ENCODE measurements around the gene ALG2. TPM values are rescaled to one million over a fixed set of nuclear protein-coding genes. Genes with fewer than 3 reads are reported as not detected.
A peak's percentile ranks its signal among the peaks of the same experiment; 100 is the strongest.

Gene ALG2
- total and polyA plus RNA-seq, 2 of the 13 experiments (the other 11 are each of a cell fraction or from before 2014, with no cell fraction given), result 46.2 to 49.0 TPM

DNA sequence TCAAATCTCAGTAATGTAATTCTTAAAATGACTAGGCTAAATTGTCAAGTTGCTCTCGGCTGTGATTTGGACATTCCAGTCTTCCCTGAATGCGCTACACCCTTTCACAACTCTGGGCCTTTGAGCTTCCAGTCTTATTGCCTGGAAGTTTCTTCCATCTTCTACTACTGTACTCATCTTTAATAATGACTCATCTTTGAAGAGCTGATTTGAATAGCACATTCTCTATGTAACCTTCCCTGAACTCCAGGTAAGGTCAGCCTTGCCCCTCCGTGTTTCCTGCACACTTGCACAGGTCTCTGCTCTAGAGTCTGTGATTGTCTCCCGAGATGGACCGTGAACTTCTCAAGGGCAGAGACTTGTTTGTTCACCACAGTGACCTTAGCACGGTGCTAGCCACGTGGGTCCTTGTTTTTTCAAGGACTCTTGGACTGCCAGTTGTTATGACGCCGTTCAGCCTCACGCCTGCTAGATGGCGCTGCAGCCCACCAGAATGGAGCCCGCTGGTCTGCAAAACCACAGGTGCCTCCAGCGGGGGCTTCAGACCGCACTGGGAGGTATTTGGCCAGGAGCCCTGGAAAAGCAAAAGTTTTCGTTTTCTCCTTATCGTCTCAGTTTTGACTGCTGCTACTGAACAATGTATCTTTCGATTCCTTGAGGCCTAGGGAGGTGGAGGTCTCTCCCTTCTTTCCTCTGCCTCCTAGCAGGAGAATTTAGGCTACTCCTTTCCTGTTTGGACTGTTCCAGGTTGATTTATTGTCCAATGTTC, 44.7 kb upstream of the ALG2 start (continued):
- TF ChIP-seq, protein P1, sequence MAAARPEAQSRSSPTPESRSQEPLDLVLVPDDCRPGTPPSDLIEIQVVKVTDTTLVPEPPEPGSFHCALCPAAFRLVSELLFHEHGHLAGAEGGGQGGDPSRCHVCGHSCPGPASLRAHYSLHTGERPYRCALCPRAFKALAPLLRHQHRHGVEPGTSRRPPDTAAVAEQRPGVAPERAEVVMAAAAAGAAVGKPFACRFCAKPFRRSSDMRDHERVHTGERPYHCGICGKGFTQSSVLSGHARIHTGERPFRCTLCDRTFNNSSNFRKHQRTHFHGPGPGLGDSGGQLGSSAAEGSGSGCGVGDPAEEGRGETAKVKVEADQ (CRISPR knock-in tag; IDR thresholded peaks at IDR 0.05; ENCODE audit: borderline replicate concordance), result no peak
- TF ChIP-seq, protein P2, sequence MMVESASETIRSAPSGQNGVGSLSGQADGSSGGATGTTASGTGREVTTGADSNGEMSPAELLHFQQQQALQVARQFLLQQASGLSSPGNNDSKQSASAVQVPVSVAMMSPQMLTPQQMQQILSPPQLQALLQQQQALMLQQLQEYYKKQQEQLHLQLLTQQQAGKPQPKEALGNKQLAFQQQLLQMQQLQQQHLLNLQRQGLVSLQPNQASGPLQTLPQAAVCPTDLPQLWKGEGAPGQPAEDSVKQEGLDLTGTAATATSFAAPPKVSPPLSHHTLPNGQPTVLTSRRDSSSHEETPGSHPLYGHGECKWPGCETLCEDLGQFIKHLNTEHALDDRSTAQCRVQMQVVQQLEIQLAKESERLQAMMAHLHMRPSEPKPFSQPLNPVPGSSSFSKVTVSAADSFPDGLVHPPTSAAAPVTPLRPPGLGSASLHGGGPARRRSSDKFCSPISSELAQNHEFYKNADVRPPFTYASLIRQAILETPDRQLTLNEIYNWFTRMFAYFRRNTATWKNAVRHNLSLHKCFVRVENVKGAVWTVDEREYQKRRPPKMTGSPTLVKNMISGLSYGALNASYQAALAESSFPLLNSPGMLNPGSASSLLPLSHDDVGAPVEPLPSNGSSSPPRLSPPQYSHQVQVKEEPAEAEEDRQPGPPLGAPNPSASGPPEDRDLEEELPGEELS (CRISPR knock-in tag; IDR thresholded peaks at IDR 0.05), result peak; percentile 63
- TF ChIP-seq, protein P3, sequence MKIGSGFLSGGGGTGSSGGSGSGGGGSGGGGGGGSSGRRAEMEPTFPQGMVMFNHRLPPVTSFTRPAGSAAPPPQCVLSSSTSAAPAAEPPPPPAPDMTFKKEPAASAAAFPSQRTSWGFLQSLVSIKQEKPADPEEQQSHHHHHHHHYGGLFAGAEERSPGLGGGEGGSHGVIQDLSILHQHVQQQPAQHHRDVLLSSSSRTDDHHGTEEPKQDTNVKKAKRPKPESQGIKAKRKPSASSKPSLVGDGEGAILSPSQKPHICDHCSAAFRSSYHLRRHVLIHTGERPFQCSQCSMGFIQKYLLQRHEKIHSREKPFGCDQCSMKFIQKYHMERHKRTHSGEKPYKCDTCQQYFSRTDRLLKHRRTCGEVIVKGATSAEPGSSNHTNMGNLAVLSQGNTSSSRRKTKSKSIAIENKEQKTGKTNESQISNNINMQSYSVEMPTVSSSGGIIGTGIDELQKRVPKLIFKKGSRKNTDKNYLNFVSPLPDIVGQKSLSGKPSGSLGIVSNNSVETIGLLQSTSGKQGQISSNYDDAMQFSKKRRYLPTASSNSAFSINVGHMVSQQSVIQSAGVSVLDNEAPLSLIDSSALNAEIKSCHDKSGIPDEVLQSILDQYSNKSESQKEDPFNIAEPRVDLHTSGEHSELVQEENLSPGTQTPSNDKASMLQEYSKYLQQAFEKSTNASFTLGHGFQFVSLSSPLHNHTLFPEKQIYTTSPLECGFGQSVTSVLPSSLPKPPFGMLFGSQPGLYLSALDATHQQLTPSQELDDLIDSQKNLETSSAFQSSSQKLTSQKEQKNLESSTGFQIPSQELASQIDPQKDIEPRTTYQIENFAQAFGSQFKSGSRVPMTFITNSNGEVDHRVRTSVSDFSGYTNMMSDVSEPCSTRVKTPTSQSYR (CRISPR knock-in tag; IDR thresholded peaks at IDR 0.05; ENCODE audit: borderline replicate concordance), result 0 out of 2 replicates have a peak, but pooled peaks have one; percentile 17
- TF ChIP-seq, protein P4, sequence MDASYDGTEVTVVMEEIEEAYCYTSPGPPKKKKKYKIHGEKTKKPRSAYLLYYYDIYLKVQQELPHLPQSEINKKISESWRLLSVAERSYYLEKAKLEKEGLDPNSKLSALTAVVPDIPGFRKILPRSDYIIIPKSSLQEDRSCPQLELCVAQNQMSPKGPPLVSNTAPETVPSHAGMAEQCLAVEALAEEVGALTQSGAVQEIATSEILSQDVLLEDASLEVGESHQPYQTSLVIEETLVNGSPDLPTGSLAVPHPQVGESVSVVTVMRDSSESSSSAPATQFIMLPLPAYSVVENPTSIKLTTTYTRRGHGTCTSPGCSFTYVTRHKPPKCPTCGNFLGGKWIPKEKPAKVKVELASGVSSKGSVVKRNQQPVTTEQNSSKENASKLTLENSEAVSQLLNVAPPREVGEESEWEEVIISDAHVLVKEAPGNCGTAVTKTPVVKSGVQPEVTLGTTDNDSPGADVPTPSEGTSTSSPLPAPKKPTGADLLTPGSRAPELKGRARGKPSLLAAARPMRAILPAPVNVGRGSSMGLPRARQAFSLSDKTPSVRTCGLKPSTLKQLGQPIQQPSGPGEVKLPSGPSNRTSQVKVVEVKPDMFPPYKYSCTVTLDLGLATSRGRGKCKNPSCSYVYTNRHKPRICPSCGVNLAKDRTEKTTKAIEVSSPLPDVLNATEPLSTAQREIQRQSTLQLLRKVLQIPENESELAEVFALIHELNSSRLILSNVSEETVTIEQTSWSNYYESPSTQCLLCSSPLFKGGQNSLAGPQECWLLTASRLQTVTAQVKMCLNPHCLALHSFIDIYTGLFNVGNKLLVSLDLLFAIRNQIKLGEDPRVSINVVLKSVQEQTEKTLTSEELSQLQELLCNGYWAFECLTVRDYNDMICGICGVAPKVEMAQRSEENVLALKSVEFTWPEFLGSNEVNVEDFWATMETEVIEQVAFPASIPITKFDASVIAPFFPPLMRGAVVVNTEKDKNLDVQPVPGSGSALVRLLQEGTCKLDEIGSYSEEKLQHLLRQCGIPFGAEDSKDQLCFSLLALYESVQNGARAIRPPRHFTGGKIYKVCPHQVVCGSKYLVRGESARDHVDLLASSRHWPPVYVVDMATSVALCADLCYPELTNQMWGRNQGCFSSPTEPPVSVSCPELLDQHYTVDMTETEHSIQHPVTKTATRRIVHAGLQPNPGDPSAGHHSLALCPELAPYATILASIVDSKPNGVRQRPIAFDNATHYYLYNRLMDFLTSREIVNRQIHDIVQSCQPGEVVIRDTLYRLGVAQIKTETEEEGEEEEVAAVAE (CRISPR knock-in tag; IDR thresholded peaks at IDR 0.05; ENCODE audit: borderline replicate concordance), result peak; percentile 32; the same call in 1 of the 2 replicates
- TF ChIP-seq MYC (CRISPR knock-in tag; IDR thresholded peaks at IDR 0.05; ENCODE audit: borderline replicate concordance) (peak; percentile 68; the same call in 1 of the 2 replicates), RCOR2 (CRISPR knock-in tag; IDR thresholded peaks at IDR 0.05) (peak; percentile 59; the same call in 1 of the 2 replicates), ZC3H4 (CRISPR knock-in tag; IDR thresholded peaks at IDR 0.05; ENCODE audit: borderline replicate concordance) (no peak), MED1 (CRISPR knock-in tag; IDR thresholded peaks at IDR 0.05) (peak; percentile 65), GABPB1 (CRISPR knock-in tag; IDR thresholded peaks at IDR 0.05) (peak; percentile 37), HMG20A (CRISPR knock-in tag; IDR thresholded peaks at IDR 0.05; ENCODE audit: borderline replicate concordance) (peak; percentile 44; the same call in 1 of the 2 replicates), RBM39 (IDR thresholded peaks at IDR 0.05; ENCODE audit: low read depth, low read length, poor library complexity, severe bottlenecking) (no peak), PCBP2 (optimal IDR thresholded peaks at IDR 0.05; ENCODE audit: low read depth, low read length, poor library complexity, severe bottlenecking) (no peak), PHF20 (CRISPR knock-in tag; IDR thresholded peaks at IDR 0.05) (no peak)
- TF ChIP-seq, protein P5, sequence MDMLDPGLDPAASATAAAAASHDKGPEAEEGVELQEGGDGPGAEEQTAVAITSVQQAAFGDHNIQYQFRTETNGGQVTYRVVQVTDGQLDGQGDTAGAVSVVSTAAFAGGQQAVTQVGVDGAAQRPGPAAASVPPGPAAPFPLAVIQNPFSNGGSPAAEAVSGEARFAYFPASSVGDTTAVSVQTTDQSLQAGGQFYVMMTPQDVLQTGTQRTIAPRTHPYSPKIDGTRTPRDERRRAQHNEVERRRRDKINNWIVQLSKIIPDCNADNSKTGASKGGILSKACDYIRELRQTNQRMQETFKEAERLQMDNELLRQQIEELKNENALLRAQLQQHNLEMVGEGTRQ (IDR thresholded peaks at IDR 0.05; ENCODE audit: low read depth, low read length), result peak; percentile 23; the same call in 1 of the 2 replicates
- TF ChIP-seq, protein P5 (CRISPR knock-in tag; IDR thresholded peaks at IDR 0.05; ENCODE audit: borderline replicate concordance), result peak; percentile 61; the same call in 1 of the 2 replicates

All from HepG2 (cell line).